HG02588 (cell line): ENCODE results near the gene XKRX.

Experiments used
- ATAC-seq: cut with Tn5 transposase; IDR thresholded peaks from one replicate; pipeline ENCODE4 v1.9.1; 2021; ENCODE audit warnings: mild to moderate bottlenecking, moderate library complexity; ENCODE audit not compliant: unreplicated experiment

Gene XKRX

DNA sequence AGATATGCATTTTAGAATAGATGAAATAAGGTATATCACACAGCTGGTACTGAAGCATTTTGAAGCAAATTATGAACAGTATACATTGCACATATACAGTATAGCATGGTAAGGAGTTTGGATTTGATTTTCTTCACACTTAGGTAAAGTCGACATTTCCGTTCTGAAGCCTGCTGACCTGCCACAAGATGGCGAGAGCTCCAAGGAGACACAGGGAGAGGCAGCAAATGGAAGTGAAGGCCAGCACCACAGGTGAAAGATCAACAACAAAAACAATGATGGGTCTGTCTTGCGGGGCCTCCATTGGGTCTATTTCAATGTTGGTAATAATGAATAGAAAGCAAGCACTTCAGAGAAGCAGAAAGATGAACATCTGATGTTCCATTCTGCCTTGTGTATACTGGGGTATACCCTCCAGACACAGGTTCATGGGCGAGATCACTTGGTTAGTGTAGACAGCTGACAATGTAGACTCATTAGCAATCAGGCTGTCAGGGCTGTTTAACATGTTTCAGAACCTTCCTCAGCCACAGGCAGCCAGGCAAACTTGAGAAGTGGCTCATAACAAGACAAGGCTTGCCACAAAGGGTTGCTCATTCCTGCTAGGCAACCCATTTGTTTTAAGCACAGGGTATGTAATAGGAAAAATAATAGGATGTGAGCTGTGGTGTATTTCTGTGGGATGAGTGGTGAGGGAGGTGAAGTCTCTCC is 33.2 kb downstream of the XKRX start:
- ATAC-seq, result no peak

DNA sequence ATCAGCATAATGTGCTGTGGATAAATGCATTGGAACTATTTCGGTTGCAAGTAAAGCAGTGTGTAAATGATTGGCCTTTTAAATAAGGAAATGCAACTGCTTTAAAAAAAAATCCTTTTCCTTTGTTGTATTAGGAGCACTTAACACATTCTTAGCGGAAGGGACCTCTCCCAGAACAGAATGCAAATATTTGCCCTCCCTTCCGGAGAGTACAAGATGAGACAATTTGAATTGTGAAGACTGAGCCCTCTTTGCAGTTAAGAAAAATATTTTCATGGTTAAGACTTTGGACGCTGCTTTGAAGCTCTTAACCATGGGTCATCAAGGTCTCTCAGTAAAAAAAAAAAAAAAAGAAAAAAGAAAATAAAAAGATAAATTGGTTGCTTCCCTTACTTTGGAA is 45.1 kb downstream of the XKRX start:
- no peak for ATAC-seq

DNA sequence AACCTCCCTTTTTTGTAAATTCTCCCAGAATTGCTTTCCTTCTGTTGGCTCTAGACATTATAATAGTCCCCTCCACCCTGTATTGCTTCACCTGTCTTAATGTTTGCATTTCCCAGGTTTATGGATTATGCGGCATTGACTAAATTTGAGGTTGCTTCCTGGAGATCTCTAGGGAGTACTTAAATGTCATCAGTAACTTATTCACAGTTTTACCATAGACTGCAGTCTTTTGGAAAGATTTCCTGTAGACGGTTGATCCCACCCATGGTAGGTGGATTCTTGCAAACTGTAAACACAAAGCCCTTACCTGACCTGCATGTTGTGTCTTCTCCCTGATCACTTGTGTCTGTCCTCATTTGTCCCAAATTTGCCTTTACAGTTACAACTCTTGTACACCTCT is 48.3 kb downstream of the XKRX start:
- ATAC-seq, result no peak

DNA sequence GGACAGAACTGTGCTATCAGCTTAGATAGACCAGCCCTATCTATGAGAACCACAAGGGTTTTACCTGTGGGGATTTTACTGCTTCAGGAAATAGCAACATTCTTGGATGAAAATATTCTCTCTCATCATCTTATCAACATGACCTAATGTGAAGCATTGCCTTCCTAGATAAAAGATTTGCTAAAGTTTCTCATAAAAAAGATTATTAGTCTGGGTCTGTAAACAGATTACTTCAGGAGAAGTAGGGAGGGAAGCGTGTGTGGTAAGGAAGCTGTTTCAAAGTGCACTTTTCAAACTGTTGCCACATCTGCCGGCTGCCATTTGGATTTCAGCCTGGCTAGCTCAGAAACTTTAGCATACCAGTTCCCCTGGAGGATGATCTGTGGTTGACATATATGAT is 54.4 kb downstream of the XKRX start, which contains the start of gene NOX1:
Gene NOX1, minus strand, starts transcription at position 35 of the 400 bp plus-strand sequence. CDS start 220 bp downstream, outside the sequence.
- ATAC-seq, result no peak

DNA sequence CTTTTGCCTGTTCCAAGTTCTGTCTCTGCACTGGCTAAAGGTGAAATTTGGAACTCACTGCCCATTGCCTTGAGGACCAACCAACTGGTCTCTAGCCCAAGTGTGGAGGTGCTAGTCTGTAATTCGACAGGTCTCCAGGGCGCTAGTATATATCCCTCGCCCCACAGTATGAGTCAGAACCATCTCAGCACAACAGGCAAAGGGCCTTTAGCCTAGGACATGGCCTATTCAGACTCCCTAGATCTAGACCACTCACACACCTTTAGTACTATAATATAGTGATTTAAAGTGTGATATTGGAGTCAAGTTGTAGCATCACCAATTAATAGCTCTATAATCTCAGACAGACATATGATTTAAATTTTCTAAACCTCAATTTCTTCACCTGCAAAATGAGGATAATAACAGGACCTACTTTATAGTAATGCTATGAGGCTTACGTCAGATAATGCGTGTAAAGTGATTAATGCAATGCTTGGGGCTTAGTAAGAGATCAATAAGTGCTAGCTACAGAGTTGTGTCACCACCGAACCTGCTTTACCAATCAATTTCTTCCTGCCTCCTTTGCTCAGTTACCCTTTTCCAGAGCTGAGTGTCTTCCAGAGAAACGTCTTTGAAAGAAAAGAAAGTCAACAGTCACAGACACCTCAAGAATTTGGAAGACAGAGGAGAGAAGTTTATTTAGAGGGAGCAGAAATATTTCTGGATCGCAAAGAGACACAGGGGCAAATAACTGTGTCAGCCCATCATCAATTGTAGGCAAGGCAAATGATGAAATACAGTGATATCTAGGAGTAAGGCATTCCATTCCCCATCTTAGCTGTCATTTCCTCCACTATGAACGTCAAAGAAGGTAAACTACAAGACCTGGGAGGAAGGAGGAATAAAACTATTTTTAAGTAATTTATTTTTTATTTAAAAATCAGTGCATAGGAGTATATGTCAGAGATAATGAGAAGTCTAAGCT is 56.8 kb downstream of the XKRX start:
- ATAC-seq, result no peak

GRCh38 chrX:100870527-100870926 is 58.2 kb downstream of the XKRX start:
- no peak for ATAC-seq

DNA sequence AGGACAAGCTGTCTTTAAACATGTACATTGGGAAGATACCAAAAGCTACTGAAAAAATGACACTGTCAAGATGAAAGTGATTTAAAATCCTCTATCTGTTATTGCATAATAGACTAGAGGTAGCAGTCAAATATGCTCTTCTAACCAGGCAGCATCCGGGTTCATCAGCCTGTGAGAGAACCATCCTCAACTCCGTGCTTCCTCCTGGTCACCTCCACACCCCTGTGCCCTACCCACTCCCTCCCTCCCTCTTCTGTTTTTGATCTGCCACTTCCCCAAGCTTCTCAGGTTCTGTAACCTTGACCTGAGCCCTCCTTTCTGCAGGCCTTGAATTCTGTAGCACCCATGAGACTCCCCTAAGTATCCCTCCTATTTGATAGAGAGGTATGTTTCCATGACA is 60.4 kb downstream of the XKRX start:
- ATAC-seq, result no peak

DNA sequence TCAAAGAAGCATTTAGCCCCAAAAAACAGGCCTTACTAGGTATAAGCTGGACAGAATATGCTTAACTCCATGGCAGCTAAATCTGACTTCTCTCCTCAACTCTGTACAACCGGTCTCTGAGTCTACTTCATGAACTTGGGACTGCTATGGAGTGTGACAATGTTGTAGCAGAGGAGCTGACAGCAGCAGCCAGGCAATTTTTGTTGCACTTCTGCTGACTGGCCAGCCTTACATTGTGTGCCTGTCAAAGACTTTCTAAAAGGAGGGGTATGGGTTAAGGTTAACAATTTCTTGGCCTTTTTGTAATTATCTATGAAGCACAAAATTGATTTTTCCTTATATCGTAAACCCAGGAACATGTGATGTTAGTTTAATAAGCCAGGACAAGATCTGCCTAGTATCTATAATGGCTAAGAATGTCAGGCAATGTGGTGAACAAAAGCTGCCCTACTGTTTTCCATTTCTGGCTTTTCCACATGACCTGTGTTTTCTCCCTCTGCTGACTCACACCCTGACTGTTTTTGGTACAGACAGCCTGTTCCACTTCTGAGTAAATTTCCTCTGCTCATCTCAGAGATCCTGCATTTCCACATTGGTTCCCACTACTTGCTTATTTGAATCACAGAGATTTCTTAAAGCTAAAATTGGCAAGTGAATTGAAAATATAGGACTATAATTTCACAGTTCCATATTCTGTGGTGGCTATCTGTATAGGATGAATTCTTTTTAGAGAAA is 63.9 kb downstream of the XKRX start:
- ATAC-seq, result no peak
